NCI-H2196 treated with DMSO at 0.1 percent for 48 hours (cell line): ENCODE data around the gene GPR135.

Experiments
- DNase-seq: peaks from one replicate; lab custom pipeline; 2025; ENCODE audit not compliant: unreplicated experiment; lab: John Stamatoyannopoulos, UW

Gene GPR135

GRCh38 chr14:59425322-59425935 lies 39.8 kb downstream of the GPR135 start:
- no peak for DNase-seq

- no peak for DNase-seq
These were observed 40.7 kb downstream of the GPR135 start for GRCh38 chr14:59424341-59425071.

- DNase-seq = no peak
These were observed 42.9 kb downstream of the GPR135 start for GRCh38 chr14:59422069-59422881.

GRCh38 chr14:59419303-59419702 lies 45.9 kb downstream of the GPR135 start:
- no peak for DNase-seq

GRCh38 chr14:59417311-59417710 lies 47.9 kb downstream of the GPR135 start:
- no peak for DNase-seq

- DNase-seq = no peak
These were observed 49.2 kb downstream of the GPR135 start for GRCh38 chr14:59415836-59416602.
